B cell (primary cell): ENCODE results near the gene WDR75. TPM values are rescaled to one million over a fixed set of nuclear protein-coding genes. Genes with fewer than 3 reads are reported as not detected.

Source experiments
- ATAC-seq: fragments of 200-7000 bp; cut with Tn5 transposase; one replicate; pipeline ENCODE4 v1.10.0; 2021; ENCODE audit warnings: low read depth, mild to moderate bottlenecking, moderate number of reproducible peaks, moderate library complexity
- CTCF ChIA-PET: fragments of 350-600 bp; sonication (Branson Sonifier 250); formaldehyde crosslinking; loops from one replicate; lab custom pipeline; 2021; ENCODE audit warnings: antibody characterized with exemption, inconsistent platforms; lab: Charles Lee
- POLR2A ChIA-PET: fragments of 350-600 bp; sonication (Branson Sonifier 250); formaldehyde crosslinking; loops from one replicate; lab custom pipeline; 2021; ENCODE audit warnings: antibody characterized with exemption; lab: Charles Lee
- DNase-seq: peaks from one replicate; pipeline ENCODE4 v3.0.0; 2013
- H2AFZ ChIP-seq: 2 replicates; pipeline ENCODE4 v1.6.1; 2012; ENCODE audit warnings: mild to moderate bottlenecking, low read depth, low read length; ENCODE audit not compliant: insufficient read depth, poor library complexity, severe bottlenecking
- H3K27ac ChIP-seq, 2 donors: 1 replicate in 1 of 2; 2 replicates in 1 of 2; pipeline ENCODE4 v1.5.1; 2012 to 2013; ENCODE audit warnings: low read length in 2 of 2, mild to moderate bottlenecking in 2 of 2, moderate library complexity in 1 of 2
- H3K27me3 ChIP-seq, 4 experiments: fragments of 200-600 bp in 1 of 4; sonication (generic) in 1 of 4; replicated peaks in 1 of 4; 1 replicate in 2 of 4; 2 replicates in 2 of 4; pipeline versions ENCODE4 v1.6.1 to v1.7.0; 2013 to 2016; ENCODE audit warnings: low read length in 3 of 4, mild to moderate bottlenecking in 2 of 4, mixed read lengths in 1 of 4, moderate library complexity in 1 of 4; ENCODE audit not compliant: insufficient read depth in 4 of 4, control insufficient read depth in 3 of 4; ENCODE audit errors: control extremely low read depth in 1 of 4
- H3K36me3 ChIP-seq, 2 experiments: replicated peaks in 1 of 2; 1 replicate in 1 of 2; 2 replicates in 1 of 2; pipeline versions ENCODE4 v1.6.1 to v1.7.1; 2013; ENCODE audit warnings: low read length in 1 of 2; ENCODE audit not compliant: insufficient read depth in 2 of 2, control insufficient read depth in 1 of 2; ENCODE audit errors: control extremely low read depth in 1 of 2, extremely low read depth in 1 of 2
- H3K4me1 ChIP-seq, 2 donors: fragments of 200-600 bp in 1 of 2; sonication (generic) in 1 of 2; 1 replicate in 1 of 2; 2 replicates in 1 of 2; pipeline versions ENCODE4 v1.5.1 to v1.6.1; 2013 to 2017; ENCODE audit warnings: low read length in 2 of 2; ENCODE audit not compliant: control insufficient read depth in 2 of 2, insufficient read depth in 2 of 2
- H3K4me2 ChIP-seq: replicated peaks from 2 replicates; pipeline ENCODE3; 2012; ENCODE audit warnings: mild to moderate bottlenecking, low read depth, low read length; ENCODE audit not compliant: poor library complexity, severe bottlenecking
- H3K4me3 ChIP-seq, 5 experiments: fragments of 200-600 bp in 1 of 5; sonication (generic) in 1 of 5; 1 replicate in 3 of 5; 2 replicates in 2 of 5; pipeline versions ENCODE4 v1.5.1 to v1.7.0; 2011 to 2016; ENCODE audit warnings: low read length in 4 of 5, mild to moderate bottlenecking in 4 of 5, low read depth in 2 of 5, control low read depth in 1 of 5, moderate library complexity in 1 of 5; ENCODE audit not compliant: insufficient read depth in 1 of 5; ENCODE audit errors: control extremely low read depth in 1 of 5, extremely low read depth in 1 of 5
- H3K79me2 ChIP-seq: fragments of 200-600 bp; sonication (generic); one replicate; pipeline ENCODE4 v1.6.0; 2016; ENCODE audit warnings: low read length; ENCODE audit not compliant: control insufficient read depth, insufficient read depth
- H3K9ac ChIP-seq: fragments of 200-600 bp; sonication (generic); 2 replicates; pipeline ENCODE4 v1.6.1; 2017; ENCODE audit warnings: mild to moderate bottlenecking, low read length, moderate library complexity
- H3K9me3 ChIP-seq, 3 donors: one replicate each; pipeline versions ENCODE4 v1.6.1 to v1.7.1; 2013; ENCODE audit warnings: low read length in 2 of 3; ENCODE audit not compliant: control insufficient read depth in 2 of 3, insufficient read depth in 1 of 3; ENCODE audit errors: control extremely low read depth in 1 of 3
- H4K20me1 ChIP-seq: 2 replicates; pipeline ENCODE4 v1.6.0; 2012; ENCODE audit warnings: mild to moderate bottlenecking, low read length; ENCODE audit not compliant: insufficient read depth, control insufficient read depth, poor library complexity, severe bottlenecking
- H3K27ac Mint-ChIP-seq: one replicate; pipeline ENCODE4 v1.8.0; 2021; ENCODE audit warnings: mixed read lengths
- H3K27me3 Mint-ChIP-seq: one replicate; pipeline ENCODE4 v1.8.0; 2021; ENCODE audit warnings: mixed read lengths
- H3K4me1 Mint-ChIP-seq: one replicate; pipeline ENCODE4 v1.8.0; 2021; ENCODE audit warnings: mixed read lengths
- H3K4me3 Mint-ChIP-seq: one replicate; pipeline ENCODE4 v1.8.0; 2021; ENCODE audit warnings: mixed read lengths
- H3K9me3 Mint-ChIP-seq: one replicate; pipeline ENCODE4 v1.8.0; 2022; ENCODE audit warnings: mixed read lengths; ENCODE audit not compliant: insufficient read depth
- CTCF ChIP-seq: fragments of 200-600 bp; IDR thresholded peaks from one replicate; pipeline ENCODE4 v1.8.0; 2022; ENCODE audit warnings: antibody characterized with exemption, mild to moderate bottlenecking
- EZH2 ChIP-seq: IDR thresholded peaks from 2 replicates; pipeline ENCODE4 v1.6.1; 2012; ENCODE audit warnings: borderline replicate concordance, low read depth, mild to moderate bottlenecking, moderate library complexity, low read length; ENCODE audit not compliant: insufficient read depth, poor library complexity, severe bottlenecking
- WGBS: methylation state at CpG from one replicate; pipeline ENCODE4 v1.1.5; 2013; ENCODE audit warnings: missing lambda C conversion rate; ENCODE audit not compliant: insufficient coverage; 5-methylcytosine and 5-hydroxymethylcytosine counted together
- intact Hi-C: fragments of 100-400 bp; cut with micrococcal nuclease; formaldehyde crosslinking; loops from one replicate; pipeline ENCODE4 v1.10.0; 2022
- polyA plus RNA-seq: library from polyadenylated mRNA; depleted of rRNA; stranded (reverse); fragments of >200 nt; gene quantifications from 2 replicates; pipeline ENCODE4 v1.2.3, GENCODE V29; 2012
- total RNA-seq, 2 donors: library from RNA; stranded (reverse); fragments of 120-200 nt in 1 of 2; gene quantifications; 1 replicate in 1 of 2; 2 replicates in 1 of 2; pipeline versions ENCODE4 v1.2.3 to v1.2.4, GENCODE V29; 2013 to 2022

Gene WDR75
- total and polyA plus RNA-seq, 2 donors (not counting 1 experiment from before 2014, with no cell fraction given) = 17.6 to 51.2 TPM

- intact Hi-C loops = no loop called here
- TF ChIP-seq CTCF (no peak), EZH2 (no peak)
- DNase-seq (no peak), ATAC-seq (no peak)
- Histone ChIP-seq H4K20me1 (no peaks in the 10 kb centered on the region), H3K27me3 (no peaks in the 10 kb centered on the region), H3K79me2 (no peaks in the 10 kb centered on the region), H3K36me3 (no peaks in the 10 kb centered on the region), H3K4me1 (no peaks in the 10 kb centered on the region), H2AFZ (no peak overlapping the region), H3K27ac (no peak overlapping the region), H3K9ac (no peak overlapping the region), H3K9me3 (no peaks in the 10 kb centered on the region), H3K4me3 (no peak overlapping the region), H3K4me2 (no peak overlapping the region)
- WGBS = 72% methylated on average over 2 of the region's 2 CpGs
- ChIA-PET CTCF (no interaction called here), POLR2A (no interaction called here)
- H3K4me1 Mint-ChIP-seq = no peaks in the 10 kb centered on the region
- no peaks in the 10 kb centered on the region for H3K9me3 Mint-ChIP-seq
- H3K27me3 Mint-ChIP-seq = no peaks in the 10 kb centered on the region
- H3K4me3 Mint-ChIP-seq = no peak overlapping the region
- H3K27ac Mint-ChIP-seq = no peak overlapping the region
These were observed 47.7 kb upstream of the WDR75 start for GRCh38 chr2:189393440-189394111.

GRCh38 chr2:189394525-189394924, 46.7 kb upstream of the WDR75 start:
- ATAC-seq = no peak

More at GRCh38 chr2:189394525-189394924, 46.7 kb upstream of the WDR75 start:
- H3K9ac ChIP-seq = no peak overlapping the region
- H3K79me2 ChIP-seq = no peaks in the 10 kb centered on the region
- ChIA-PET CTCF (no interaction called here), POLR2A (no interaction called here)
- no peaks in the 10 kb centered on the region for H3K27me3 Mint-ChIP-seq
- no peak overlapping the region for H2AFZ ChIP-seq
- no peaks in the 10 kb centered on the region for H3K4me1 Mint-ChIP-seq
- H3K4me3 ChIP-seq = no peak overlapping the region
- H4K20me1 ChIP-seq = no peaks in the 10 kb centered on the region
- H3K27ac Mint-ChIP-seq = no peak overlapping the region
- H3K9me3 Mint-ChIP-seq = no peaks in the 10 kb centered on the region
- TF ChIP-seq CTCF (no peak), EZH2 (no peak)
- DNase-seq = no peak
- H3K27ac ChIP-seq = no peak overlapping the region
- no peaks in the 10 kb centered on the region for H3K27me3 ChIP-seq
- no peaks in the 10 kb centered on the region for H3K4me1 ChIP-seq
- H3K9me3 ChIP-seq = no peaks in the 10 kb centered on the region
- H3K4me3 Mint-ChIP-seq = no peak overlapping the region
- intact Hi-C loops = no loop called here
- H3K36me3 ChIP-seq = no peaks in the 10 kb centered on the region
- H3K4me2 ChIP-seq = no peak overlapping the region
